Limb (tissue), 2 donors: ENCODE data around the gene SAMD4A.
"Not testable (repeated sequence)": the region's sequence is repeated elsewhere in the genome, so short reads cannot be mapped to it uniquely, and the experiment has no call there.

Source experiments
- DNase-seq, 2 donors: peaks; one replicate each; pipeline ENCODE4 v3.0.0-alpha.2; 2016; ENCODE audit errors: extremely low spot score in 2 of 2

SAMD4A gene

DNA sequence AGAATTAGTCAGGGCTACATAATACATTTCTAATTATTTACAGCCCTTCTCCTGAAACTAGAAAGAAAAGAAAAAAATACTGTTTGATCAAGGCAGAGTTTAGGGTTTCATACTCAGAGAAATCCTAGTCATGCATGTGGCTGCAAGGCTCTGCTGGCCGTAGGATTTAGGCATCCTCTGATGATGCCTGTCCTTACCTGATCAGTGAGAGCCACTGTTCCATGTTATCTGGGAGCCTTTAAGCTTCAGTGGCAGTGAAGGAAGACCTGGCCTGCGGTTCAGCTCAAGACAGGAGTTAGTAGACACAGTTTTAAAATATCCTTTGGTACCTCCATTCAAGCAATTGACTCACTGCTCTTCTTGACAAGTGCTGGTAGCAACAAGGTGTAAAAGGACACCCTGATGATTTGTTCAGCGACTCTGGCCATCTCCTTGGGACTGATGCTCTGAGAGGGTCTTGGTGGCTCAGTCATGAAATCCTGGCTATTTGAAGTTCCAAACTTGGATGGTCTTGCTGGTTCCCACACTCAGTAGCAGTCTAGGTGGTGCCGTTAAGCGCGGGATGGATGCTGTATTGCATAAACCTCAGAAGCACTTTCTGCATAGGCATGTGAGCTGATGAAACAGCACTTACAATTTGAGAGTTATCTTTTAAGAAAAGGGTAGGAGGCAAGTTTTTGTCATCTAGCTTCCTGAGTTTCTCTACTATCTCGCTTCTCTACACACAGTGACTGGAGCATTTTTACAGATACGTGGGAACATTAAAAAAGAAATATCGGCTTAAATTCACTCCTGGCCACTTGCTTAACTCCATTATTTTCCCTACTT is 162.0 kb downstream of the SAMD4A start:
- no peak for DNase-seq

- peak in 1 of 2 donors; percentile 20 for DNase-seq
Measured at GRCh38 chr14:54730156-54730961, 163.4 kb downstream of the SAMD4A start.

- DNase-seq, result no peak
Measured at GRCh38 chr14:54734966-54735365, 168.0 kb downstream of the SAMD4A start.

DNA sequence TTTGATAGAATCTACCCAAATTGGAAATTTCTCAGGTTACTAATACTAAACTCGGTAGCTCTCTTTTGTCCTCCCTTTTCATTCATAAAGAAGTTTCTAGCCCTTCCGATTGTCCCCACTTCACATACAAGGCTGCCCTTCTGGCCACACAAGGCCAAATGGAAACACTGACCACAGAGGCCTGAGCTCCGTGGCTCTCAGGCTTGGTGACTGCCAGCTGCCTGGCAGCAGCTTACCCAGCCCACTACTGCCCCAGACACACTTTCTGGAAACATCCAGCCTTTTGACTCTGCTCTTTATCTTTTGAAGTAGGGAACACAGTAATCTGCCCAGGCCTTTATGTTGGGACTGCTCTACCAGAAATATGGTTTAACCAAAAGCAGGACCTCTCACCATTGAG is 168.5 kb downstream of the SAMD4A start:
- no peak for DNase-seq

DNA sequence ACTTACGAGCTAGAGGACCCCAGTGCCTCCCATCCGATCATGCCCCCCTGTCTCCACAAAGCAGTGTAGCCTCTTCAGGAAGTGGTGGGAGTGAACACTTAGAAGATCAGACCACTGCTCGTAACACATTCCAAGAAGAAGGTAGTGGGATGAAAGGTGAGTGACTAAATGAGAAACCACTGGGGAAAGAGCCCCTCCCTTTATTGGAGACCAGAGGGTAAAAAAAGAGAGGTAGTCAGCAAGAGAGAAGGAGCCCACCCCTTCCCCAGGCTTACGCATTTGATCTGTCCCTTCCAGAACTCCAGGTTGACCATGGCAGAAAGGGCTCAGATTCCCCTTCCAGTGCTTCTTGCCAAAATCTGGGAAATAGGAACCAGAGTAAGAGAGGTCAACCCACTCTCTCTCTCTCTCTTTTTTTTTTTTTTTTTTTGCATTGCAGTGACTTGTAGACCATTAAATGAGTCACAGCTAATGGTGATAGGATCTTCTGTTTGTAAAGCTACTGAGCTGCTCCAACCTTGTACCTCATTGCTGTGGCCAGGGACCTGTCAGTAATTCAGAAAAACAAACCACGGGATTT is 170.3 kb downstream of the SAMD4A start:
- no peak for DNase-seq

DNA sequence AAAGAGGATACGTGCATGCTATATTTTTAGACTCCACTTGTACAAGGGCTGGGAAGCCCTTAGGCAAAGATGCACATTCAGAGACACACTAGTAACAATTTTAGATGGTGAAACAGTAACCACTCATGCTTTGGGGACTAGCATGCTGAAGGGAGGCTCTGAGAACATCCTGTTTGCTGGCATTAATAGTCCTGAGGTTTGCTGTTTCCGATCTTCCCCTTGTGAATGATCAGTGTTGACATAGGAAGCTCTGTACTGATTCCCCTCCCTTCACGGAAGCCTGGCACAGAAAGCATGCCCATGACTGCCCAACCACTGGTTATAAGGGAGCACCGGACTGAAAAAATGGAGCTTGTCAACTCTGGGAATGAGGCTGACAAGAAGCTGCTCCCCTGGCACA is 171.1 kb downstream of the SAMD4A start:
- DNase-seq, result no peak

DNA sequence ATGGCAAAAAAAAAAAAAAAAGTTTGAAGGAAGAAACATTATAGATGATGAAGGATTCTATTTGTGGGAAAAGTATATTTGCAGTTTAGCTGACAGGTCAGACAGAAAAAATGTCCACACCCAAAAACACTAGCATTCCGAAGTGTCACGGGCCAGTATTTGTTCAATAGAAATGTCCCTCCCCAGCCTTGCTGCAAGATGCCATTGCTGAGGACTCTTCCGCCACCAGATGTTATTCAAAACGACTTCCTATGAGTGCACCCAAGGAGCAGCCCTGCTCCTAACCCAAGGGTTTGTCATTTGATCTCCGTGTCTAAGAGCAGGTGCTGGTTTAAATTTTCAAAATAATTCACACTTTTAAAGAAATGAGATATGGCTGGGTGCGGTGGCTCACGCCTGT is 172.6 kb downstream of the SAMD4A start:
- no peak for DNase-seq

GRCh38 chr14:54742492-54743350 is 175.8 kb downstream of the SAMD4A start:
- no peak for DNase-seq

DNA sequence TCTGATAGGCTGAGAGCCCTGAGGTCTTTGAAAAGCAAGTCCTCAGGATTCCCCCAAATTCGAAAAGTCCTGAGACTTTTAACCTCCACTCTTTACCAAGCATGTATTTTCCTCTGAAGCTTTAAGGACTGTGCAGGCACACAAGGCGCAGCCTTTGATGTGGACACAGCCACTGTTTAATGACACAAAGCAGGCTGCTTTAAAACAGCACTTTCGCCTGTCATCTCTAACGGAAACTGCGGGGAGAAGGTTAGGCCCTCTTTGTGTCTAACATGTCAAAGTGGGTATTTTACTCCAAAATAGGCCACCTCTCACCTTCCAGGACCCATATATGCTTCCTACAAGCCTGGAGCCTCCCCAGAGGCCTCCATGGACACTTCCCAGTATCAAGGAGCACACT is 176.5 kb downstream of the SAMD4A start:
- no peak for DNase-seq

DNA sequence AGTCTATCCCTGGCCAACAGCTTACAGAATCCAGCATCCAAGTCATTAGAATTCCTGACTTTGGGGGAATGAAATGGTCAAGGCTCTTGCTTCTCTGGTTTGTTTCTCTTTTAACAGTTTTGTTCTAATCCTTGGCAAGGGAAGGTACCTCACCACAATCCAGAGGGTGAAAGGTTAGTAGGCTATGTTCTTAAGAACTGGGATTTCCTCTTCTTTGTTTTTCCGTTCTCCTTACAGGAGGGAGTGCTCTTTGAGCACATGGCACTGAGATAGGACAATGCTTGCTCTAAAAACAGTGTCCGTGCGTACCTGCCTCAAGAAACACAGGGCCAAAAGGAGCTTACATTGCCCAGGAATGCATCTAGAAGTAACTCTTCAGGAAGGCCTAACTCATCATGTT is 179.1 kb downstream of the SAMD4A start:
- DNase-seq, result no peak

GRCh38 chr14:54747616-54748015 is 180.7 kb downstream of the SAMD4A start:
- no peak for DNase-seq

- DNase-seq, result no peak
Measured at GRCh38 chr14:54749180-54749579, 182.3 kb downstream of the SAMD4A start.

GRCh38 chr14:54749727-54750126 is 182.8 kb downstream of the SAMD4A start:
- no peak for DNase-seq

DNA sequence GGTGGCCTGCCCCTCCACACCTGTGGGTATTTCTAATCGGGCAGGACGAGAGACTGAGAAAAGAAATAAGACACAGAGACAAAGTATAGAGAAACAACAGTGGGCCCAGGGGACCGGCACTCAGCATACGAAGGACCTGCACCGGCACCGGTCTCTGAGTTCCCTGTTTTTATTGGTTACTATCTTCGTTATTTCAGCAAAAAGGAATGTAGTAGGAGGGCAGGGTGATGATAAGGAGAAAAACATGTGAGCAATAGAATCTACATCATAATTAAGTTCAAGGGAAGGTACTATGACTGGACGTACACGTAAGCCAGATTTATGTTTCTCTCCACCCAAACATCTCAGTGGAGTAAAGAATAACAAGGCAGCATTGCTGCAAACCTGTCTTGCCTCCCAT is 185.7 kb downstream of the SAMD4A start:
- DNase-seq, result not testable (repeated sequence)

DNA sequence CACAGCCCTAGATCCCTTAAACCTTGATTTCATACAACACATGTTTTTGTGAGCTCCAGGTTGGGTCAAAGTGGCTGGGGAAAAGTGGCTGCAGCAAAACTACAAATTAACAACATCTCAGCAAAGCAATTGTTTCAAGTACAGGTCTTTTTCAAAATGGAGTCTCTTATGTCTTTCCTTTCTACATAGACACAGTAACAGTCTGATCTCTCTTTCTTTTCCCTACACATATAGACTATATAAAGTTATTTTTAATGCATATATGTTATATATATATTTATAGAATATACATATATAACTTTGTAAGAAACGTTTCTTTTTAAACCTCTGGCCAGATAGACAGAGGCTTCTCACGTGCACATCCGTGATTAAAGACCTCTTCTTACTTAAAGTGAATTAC is 186.5 kb downstream of the SAMD4A start:
- DNase-seq, result not testable (repeated sequence)

- no peak for DNase-seq
Measured at GRCh38 chr14:54754116-54754622, 187.2 kb downstream of the SAMD4A start.

GRCh38 chr14:54754623-54755386 is 187.9 kb downstream of the SAMD4A start:
- no peak for DNase-seq

GRCh38 chr14:54756656-54757392 is 189.9 kb downstream of the SAMD4A start:
- DNase-seq, result no peak

GRCh38 chr14:54758041-54758440 is 191.1 kb downstream of the SAMD4A start:
- no peak for DNase-seq
